ENCODE data around the gene CATSPERE.

- TF ChIP-seq CTCF (IDR thresholded peaks at IDR 0.05) (peak in 5 of 6 experiments; percentile 27 to 58 (median 47)), POLR2A (IDR thresholded peaks at IDR 0.05) (peak; percentile 96 to 98)
These were observed 191.8 kb downstream of the CATSPERE start, which contains the start of gene DESI2 for GRCh38 chr1:244652623-244653438.

Data from adrenal gland (tissue), 5 donors.